ENCODE results near the gene HIGD1C.
"Not testable (repeated sequence)": the region's sequence is repeated elsewhere in the genome, so short reads cannot be mapped to it uniquely, and the experiment has no call there.

The HIGD1C gene

DNA sequence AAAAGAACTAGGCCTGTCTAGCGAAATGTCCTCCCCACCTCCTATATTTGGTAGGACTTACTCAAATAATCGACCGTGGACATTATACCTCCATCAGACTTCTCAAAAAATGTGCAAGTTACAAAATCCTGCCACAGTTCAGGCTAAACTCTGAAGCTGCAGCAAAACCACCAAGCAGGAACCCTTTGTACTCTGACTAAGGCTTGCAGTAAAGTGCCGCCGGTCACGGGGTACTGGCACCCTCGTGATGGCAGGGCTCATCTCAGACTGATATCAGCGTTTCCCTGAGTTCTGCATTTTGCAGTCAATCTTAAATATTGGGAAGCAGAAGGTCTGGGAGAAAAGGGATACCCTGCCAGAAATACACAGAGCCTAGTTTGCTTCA lies 56.7 kb downstream of the HIGD1C start:
- Mint-ChIP-seq H3K27me3 (no peaks in the 10 kb centered on the region), H3K9me3 (no peaks in the 10 kb centered on the region), H3K4me1 (peaks cover 38% of the 10 kb centered on the region), H3K4me3 (peak overlapping the region; percentile 34), H3K36me3 (ENCODE audit: low read depth) (peaks cover 15% of the 10 kb centered on the region), H3K27ac (peak overlapping the region; percentile 72)
- ATAC-seq: peak; percentile 96
- DNase-seq: peak; percentile 48

DNA sequence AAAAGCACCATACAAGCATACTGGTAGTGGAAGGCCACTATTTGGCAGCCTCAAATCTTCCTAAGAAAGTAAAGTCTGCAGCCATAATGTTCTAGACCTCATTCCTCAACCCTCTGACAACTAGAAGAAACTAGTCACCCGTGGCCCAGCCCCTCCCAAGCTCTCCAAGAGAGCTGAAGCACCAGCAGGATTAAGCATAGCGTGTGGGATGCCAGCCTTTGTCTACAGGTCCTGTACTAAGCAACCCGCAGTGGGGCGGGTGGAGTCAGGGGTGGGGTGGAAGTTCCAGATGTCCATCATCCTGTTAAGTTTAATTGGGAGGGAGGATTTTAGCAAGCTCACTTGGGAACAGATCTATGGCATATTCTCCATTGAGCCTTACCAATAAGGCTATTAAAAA lies 59.6 kb downstream of the HIGD1C start:
- DNase-seq: no peak
- Mint-ChIP-seq H3K27me3 (no peaks in the 10 kb centered on the region), H3K4me3 (no peak overlapping the region), H3K9me3 (no peaks in the 10 kb centered on the region), H3K4me1 (peaks cover 39% of the 10 kb centered on the region), H3K27ac (no peak overlapping the region), H3K36me3 (ENCODE audit: low read depth) (peaks cover 6% of the 10 kb centered on the region)
- no peak for ATAC-seq

DNA sequence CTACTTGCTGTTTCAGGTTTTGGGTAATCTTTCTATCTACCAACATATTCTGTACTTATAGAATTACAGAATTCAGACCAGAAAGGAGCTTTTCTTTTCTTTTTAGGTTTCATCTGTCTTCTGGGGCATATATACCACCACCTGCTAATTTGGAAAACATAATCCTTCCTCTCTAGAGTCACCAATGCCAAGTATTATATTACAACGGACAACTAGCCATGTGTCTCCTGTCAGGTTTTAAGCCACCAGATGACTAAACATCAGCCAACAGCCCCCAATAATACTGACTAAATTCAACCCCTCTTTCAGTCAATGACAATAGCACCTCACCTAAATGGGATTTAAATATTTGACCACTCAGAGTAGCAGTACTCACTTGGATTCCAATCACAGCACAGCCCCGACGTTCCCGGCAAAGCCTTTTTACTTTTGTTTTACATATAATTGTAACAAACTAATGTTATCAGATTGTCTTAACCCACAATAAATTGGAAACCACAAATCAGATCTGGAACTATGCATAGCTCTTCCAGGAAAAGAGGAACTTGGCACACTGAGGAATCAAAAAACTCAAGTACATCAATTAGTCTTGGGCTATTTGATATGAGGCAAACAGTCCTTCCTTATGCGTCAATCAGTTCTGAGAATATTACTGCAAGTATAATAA lies 60.4 kb downstream of the HIGD1C start:
- H3K9me3 Mint-ChIP-seq: no peaks in the 10 kb centered on the region
- H3K27ac Mint-ChIP-seq: peak overlapping the region; percentile 6
- no peak overlapping the region for H3K4me3 Mint-ChIP-seq
- DNase-seq (no peak), ATAC-seq (no peak)
- H3K4me1 Mint-ChIP-seq: peaks cover 42% of the 10 kb centered on the region
- H3K36me3 Mint-ChIP-seq (ENCODE audit: low read depth): peaks cover 4% of the 10 kb centered on the region
- H3K27me3 Mint-ChIP-seq: no peaks in the 10 kb centered on the region

DNA sequence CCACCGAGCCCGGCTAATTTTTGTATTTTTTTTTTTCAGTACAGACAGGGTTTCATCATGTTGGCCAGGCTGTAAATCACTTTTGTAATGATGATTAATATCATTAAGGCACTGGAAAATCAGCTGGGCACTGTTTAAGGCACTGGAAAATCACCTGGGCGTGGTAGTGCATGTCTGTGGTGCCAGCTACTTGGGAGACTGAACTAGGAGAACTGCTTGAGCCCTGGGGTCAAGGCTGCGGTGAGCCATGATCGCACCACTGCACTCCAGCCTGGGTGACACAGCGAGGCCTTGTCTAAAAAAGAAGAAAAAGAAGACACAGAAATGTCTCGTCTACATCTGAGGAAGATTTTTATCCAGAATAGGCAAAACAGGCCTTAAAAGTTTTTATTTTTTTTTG lies 61.1 kb downstream of the HIGD1C start:
- Mint-ChIP-seq H3K36me3 (ENCODE audit: low read depth) (peaks cover 4% of the 10 kb centered on the region), H3K9me3 (no peaks in the 10 kb centered on the region), H3K27me3 (no peaks in the 10 kb centered on the region), H3K4me1 (peaks cover 42% of the 10 kb centered on the region), H3K4me3 (no peak overlapping the region), H3K27ac (no peak overlapping the region)
- DNase-seq (no peak), ATAC-seq (no peak)

DNA sequence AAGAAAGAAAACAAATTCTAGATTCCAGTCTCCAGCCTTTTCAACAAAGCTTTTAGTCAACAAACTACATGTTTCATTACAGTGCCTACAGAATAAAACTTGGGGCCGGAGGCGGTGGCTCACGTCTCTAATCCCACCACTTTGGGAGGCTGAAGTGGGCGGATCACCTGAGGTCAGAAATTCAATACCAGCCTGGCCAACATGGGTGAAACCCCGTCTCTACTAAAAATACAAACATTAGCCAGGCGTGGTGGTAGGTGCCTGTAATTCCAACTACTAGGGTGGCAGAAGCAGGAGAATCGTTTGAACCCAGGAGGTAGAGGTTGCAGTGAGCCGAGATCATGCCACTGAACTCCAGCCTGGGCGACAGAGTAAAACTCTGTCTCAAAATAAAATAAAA lies 62.1 kb downstream of the HIGD1C start:
- H3K4me1 Mint-ChIP-seq: peaks cover 37% of the 10 kb centered on the region
- DNase-seq: not testable (repeated sequence)

DNA sequence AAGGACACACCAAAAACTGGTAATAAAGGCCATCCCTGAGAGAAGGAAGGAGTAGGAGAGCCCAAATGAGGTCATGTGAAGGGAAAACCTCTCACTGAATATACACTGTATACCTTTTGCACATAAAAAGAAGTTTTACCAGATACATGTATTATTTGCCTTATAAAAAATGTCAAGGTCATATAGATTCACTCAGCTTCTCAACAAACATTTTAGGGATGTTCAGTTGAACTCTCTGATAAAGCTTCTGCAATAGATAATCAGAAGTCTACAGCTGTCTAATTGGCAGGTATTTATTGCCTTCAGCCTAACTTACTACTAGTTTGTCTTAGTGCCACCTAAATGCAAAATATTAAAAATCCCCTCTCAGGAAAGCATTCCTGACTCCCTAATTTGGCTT lies 65.1 kb downstream of the HIGD1C start:
- ATAC-seq (no peak), DNase-seq (no peak)
- no peaks in the 10 kb centered on the region for H3K27me3 Mint-ChIP-seq
- H3K9me3 Mint-ChIP-seq: no peaks in the 10 kb centered on the region
- H3K4me3 Mint-ChIP-seq: no peak overlapping the region
- H3K27ac Mint-ChIP-seq: no peak overlapping the region
- H3K4me1 Mint-ChIP-seq: peaks cover 44% of the 10 kb centered on the region
- H3K36me3 Mint-ChIP-seq (ENCODE audit: low read depth): no peaks in the 10 kb centered on the region

More for the DNA sequence above, 62.1 kb downstream of the HIGD1C start:
- H3K4me3 Mint-ChIP-seq; H3K27ac Mint-ChIP-seq; H3K27me3 Mint-ChIP-seq; H3K9me3 Mint-ChIP-seq; ATAC-seq; H3K36me3 Mint-ChIP-seq (ENCODE audit: low read depth): not testable (repeated sequence)

DNA sequence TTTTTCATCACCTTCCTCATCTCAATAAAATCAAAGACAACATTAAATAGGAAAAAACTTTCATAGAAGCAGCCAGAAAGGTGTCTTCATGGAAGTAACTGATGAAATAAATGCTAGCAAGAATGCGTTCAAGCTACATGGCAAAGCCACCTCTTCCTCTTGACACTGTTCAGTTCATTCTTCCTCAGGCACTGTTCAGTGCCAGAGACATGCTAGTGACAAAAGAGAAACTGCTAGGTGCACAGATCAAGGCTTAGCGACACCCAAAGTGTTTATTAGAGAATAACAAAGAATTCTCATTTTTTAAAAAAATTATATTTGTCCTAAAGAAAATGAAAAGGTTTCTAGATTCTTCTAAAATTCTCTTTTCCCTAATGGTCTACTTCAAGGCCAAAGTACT lies 66.6 kb downstream of the HIGD1C start:
- H3K27ac Mint-ChIP-seq: no peak overlapping the region

DNA sequence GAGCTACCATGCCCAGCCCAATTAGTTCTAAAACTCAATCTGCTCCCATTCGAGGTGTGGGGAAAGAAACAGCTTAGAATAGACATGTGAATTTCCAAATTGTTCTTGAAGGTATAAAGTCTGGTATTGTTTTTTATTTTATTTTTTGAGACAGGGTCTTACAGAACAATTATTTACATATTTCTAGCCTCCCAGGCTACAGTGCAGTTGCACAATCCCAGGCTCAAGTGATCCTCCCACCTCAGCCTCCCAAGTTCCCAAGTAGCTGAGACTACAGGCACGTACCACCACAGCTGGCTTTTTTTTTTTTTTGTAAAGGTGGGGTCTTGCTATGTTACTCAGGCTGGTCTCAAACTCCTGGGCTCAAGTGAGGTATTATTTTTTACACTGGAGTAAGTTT lies 67.6 kb downstream of the HIGD1C start:
- Mint-ChIP-seq H3K4me1 (peaks cover 52% of the 10 kb centered on the region), H3K27ac (no peak overlapping the region), H3K27me3 (no peaks in the 10 kb centered on the region), H3K36me3 (ENCODE audit: low read depth) (peaks cover 2% of the 10 kb centered on the region), H3K9me3 (no peaks in the 10 kb centered on the region), H3K4me3 (no peak overlapping the region)
- DNase-seq (no peak), ATAC-seq (no peak)

More for the DNA sequence above, 66.6 kb downstream of the HIGD1C start:
- ATAC-seq (no peak), DNase-seq (no peak)
- peaks cover 2% of the 10 kb centered on the region for H3K36me3 Mint-ChIP-seq (ENCODE audit: low read depth)
- H3K4me3 Mint-ChIP-seq: no peak overlapping the region
- H3K27me3 Mint-ChIP-seq: no peaks in the 10 kb centered on the region
- peaks cover 44% of the 10 kb centered on the region for H3K4me1 Mint-ChIP-seq
- H3K9me3 Mint-ChIP-seq: no peaks in the 10 kb centered on the region

Data from activated naive CD8-positive, alpha-beta T cell treated with anti-CD3 and anti-CD28 coated beads, Interleukin-2, amount 50 U/mL, for 24 hours (primary cell).